Kidney capillary endothelial cell (primary cell): ENCODE results near the gene NEDD4L.

Experiments
- DNase-seq: peaks from one replicate; pipeline ENCODE4 v3.0.0-alpha.2; 2018; ENCODE audit warnings: low spot score

NEDD4L gene

DNA sequence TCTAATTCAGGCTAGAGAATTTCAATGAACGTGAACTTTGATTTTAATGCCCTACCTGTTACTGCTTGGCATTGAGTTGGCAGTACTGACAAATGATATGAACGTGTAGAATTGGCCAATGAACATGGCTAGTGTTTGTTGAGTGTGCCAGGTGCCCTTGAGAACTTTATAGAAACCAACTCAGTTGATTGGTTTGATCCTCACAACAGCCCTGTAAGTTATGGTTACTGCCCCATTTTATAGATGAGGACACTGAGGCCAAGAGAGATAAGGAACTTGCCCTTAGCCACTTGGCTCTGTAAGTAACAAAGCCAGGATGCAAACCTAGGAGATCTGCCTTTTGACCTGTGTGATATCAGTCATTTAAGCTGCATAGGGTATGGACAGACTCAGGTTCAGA is 275.7 kb downstream of the NEDD4L start:
- no peak for DNase-seq

DNA sequence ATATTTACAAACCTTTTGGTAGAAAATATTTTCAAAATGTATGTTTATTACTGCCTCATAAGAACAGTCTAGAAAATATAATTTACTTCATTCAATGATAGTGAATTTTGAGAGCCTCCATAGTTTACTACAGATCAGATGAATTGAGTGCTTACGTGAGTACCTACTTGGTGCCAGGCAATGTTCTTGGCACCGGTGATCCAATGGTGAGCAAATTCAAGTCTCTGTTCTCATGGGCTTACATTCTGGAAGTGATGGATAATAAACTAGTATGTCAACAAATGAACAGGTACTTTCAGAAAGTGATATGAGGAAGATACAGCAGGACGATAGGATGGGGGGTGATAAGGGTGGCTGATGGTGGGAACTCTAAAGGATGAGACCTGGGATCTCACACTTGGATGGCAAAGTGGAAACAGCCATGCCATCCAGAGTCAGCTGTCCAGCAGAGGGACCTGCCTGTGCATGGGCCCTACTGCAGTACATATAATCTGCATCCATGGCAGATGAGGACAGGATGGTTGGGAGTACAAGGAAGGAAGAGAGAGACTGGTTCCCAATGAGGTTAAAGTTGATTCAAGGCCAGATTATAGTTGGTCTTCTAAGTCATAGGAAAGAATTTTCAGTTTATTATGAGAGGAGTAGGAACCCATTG is 277.0 kb downstream of the NEDD4L start:
- DNase-seq, result no peak

GRCh38 chr18:58321986-58322385 is 278.0 kb downstream of the NEDD4L start:
- DNase-seq, result peak; percentile 84

DNA sequence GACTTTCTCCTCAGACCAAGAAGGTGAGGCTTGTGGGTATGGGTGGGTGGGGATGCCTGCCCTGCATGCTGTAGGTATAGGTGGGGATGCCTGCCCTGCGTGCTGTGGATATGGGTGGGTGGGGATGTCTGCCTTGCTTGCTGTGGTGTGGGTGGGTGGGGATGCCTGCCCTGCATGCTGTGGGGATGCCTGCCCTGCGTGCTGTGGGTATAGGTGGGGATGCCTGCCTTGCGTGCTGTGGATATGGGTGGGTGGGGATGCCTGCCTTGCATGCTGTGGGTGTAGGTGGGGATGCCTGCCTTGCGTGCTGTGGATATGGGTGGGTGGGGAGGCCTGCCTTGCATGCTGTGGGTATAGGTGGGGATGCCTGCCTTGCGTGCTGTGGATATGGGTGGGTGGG is 278.4 kb downstream of the NEDD4L start:
- no peak for DNase-seq

DNA sequence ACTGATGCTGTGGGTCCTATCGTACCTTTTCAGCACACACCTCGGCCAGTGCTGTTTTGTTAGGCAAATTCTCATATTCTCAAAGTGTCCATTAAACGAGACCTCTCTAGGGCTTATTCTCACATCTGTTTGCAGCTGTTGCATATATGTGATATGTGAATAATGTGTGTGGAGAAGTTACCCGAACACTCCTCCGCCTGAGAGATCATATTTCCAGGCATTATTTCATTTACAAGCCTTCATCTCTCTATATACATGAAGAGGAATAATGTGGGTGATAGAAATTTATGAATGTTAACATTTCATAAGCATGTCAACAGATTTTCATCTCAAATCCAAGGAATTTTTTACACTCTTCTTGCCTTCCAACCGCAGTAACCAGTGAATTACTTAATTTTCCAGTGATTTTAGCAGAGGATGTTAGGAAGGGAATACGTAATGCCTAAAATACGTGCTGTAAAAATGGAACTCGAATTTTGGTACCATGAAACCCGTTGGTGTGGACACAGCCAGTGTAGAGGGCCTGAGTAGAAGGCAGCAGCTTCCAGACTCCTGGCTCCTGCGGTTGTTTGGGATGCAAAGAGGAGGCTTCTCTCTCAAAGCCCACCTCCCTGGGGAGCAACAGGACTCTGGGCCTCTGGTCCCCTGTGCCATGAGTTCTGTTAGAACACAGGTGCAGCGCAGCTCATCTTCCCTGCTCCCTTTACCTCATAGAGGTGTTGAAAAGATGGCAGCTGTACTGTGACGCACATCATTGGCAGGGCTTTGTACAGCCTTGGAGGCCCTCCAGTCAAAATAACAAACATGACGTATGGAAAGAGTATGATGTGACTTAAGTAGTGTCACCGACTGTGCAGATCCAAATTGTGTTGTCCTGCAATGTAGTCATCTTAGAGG is 280.1 kb downstream of the NEDD4L start:
- no peak for DNase-seq

DNA sequence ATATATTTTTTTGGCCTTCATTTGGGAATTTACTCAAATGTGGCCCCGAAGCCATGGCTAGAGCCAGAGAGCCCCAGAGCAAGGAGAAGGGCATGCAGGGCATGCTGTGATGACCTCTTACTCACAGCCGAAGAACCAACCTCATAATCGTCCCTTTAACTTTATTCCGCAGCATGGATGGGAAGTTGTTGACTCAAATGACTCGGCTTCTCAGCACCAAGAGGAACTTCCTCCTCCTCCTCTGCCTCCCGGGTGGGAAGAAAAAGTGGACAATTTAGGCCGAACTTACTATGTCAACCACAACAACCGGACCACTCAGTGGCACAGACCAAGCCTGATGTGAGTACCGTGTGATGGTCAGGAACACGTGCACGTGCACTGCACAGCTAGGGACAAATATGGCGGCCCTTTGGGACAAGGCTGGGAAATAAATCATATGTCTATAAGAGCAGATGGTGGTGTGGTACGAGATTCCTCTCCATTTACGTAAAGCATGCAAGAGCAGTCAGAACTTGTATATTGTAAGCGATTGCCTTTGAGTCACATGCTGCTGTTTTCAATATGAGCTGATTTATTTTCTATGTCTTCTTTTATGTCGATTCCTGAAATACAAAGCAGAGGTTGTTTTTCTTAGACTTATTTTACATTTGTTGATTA is 280.9 kb downstream of the NEDD4L start:
- DNase-seq, result no peak

- DNase-seq, result no peak
Measured at GRCh38 chr18:58325494-58325893, 281.5 kb downstream of the NEDD4L start.

- DNase-seq, result no peak
Measured at GRCh38 chr18:58334061-58334460, 290.0 kb downstream of the NEDD4L start.

GRCh38 chr18:58335223-58335622 is 291.2 kb downstream of the NEDD4L start:
- no peak for DNase-seq

GRCh38 chr18:58335821-58336220 is 291.8 kb downstream of the NEDD4L start:
- no peak for DNase-seq

GRCh38 chr18:58336605-58337004 is 292.6 kb downstream of the NEDD4L start:
- no peak for DNase-seq

- no peak for DNase-seq
Measured at GRCh38 chr18:58337285-58337684, 293.3 kb downstream of the NEDD4L start.

DNA sequence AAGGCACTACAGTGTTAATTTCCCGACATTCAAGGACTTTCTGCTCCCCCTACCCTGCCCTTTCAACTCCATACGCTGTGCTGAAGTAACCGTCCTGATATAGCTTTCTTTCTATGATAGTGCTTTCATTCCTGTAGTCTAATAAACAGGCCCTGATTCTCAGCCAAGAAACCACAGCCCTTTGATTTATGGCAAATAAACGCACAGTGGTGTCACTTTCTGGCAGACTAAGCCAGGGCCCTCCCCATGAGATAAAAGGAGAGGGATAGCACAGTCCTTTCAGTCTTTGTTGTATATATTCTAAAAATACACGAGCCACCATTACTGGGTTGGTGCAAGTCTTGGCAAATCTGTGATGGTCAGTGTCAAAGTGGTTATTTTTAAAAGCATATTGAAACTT is 293.7 kb downstream of the NEDD4L start:
- no peak for DNase-seq

GRCh38 chr18:58338141-58338540 is 294.1 kb downstream of the NEDD4L start:
- DNase-seq, result no peak

- DNase-seq, result no peak
Measured at GRCh38 chr18:58338961-58339592, 295.1 kb downstream of the NEDD4L start.

DNA sequence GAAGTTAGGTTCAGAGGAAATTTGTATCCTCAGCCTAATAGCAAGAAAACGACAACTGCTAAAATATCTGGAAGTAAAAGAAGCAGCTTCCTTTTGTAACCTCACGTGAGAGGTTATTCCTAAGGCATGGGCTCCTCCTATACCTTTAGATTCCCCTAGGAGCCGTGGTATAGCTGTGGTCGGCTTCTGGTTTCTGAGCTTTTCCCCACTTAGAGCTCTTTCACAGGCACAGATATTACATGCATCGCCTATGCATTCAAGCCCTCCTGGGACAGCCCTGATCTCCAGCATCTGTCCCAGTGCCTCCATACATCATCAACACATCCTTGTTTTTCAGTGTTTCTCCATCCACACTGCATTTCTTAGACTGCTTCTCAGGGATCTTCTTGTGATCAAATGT is 295.9 kb downstream of the NEDD4L start:
- DNase-seq, result no peak

- DNase-seq, result no peak
Measured at GRCh38 chr18:58341916-58342315, 297.9 kb downstream of the NEDD4L start.

DNA sequence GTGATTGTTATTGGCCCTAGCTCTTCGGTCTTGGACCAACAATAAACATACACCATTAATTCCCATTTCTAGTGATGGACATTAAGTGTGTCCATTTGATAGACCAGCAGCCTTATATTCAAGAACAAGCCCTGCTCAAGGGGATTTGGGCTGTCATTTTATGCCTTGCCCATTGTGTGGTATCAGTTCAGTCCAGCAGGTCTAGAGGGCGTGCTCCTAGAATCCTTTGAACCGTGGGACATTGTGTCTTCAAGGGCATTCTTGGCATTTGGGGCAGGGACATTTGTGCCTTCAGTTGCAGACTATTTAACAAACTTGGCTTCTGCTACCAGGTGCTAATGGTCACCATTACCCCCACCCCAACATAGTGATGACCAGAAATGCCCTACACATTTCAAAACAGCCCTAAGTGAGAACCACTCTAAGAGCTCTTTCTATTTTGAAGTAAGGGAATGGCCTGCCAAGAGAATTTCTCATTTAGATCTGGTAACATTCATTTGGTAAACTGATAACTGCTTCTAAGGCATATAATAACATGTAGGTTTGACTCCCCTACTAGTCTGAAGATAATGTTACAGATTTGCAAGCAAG is 300.1 kb downstream of the NEDD4L start:
- no peak for DNase-seq

- DNase-seq, result no peak
Measured at GRCh38 chr18:58344861-58345463, 300.9 kb downstream of the NEDD4L start.

GRCh38 chr18:58345875-58346274 is 301.8 kb downstream of the NEDD4L start:
- DNase-seq, result no peak

DNA sequence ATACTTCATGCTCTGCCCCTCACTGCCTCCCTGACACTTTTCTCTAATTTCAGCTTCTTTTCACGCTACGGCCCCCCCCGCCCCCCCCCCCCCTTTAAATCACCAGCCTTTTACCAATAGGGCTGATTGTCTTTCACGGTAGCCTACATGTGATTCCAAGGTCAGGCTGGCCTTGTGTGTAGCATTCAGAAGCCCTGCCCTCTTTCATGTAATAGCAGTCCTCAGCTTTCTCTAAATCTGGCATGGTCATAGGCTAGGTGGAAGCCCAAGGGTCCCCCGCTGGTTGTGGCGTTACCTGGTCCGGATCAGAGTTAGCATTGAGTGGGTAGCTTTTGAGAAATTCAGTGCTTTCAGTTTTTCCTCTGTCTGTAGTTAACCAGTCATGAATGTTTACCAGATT is 303.1 kb downstream of the NEDD4L start:
- DNase-seq, result no peak

DNA sequence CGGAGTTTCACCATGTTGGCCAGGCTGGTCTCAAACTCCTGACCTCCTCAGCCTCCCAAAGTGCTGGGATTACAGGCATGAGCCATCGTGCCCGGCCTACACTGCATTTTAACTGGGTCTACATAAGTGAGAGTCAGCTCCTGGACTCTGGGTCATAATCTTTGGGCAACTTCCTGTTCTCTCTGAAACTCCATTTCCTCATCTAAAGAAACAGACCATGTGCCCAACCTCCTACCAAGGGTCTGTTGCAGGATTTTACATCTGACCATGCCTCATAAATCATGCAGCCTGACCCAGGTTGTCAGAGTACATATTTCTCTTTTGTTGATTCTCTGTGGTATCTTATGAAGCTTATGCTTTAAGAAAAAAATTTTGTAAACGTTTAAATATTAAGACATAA is 304.5 kb downstream of the NEDD4L start:
- DNase-seq, result no peak
